ENCODE results near the gene ZFX.
"Not testable (repeated sequence)": the region's sequence is repeated elsewhere in the genome, so short reads cannot be mapped to it uniquely, and the experiment has no call there.

Gene ZFX

DNA sequence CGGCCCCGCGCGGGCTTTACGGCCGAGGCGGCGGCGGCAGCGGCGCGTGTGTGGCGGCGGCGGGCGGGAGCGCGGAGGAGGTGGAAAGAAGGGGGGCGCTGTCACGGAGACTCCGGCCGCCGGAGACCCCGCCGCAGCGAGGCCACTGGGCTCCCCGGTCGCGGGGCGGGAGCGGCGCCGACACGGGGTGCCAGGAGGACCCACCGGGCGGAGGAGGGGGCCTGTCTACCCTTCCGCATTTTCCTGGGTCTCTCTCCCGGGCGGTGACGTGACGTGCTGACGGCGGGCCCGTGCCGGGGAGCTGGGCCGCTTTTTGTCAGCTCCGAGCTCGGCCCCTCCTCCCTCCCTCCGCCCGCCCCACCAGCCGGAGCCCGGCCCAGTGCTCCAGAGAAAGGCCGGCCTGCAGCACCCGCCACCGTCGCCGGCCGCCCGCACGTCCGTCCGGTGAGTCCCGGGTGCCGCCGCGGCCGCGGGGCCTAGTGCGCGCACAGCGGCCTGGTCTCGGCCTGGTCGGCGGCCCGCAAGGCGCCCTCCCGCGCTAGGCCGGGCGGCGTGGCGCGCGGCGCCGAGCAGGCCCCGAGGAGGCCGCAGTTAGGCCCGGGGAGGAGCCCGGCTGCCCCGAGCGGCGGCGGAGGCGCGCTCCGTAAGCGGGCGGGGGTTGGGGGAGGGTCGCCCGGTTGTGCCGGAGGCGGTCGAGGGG is at the start of gene ZFX:
TSS of gene ZFX (plus strand) at position 379 of the 700 bp plus-strand sequence. CDS start 23,014 bp downstream, outside the sequence.
- DNase-seq (ENCODE audit: low spot score): peak; percentile 63

DNA sequence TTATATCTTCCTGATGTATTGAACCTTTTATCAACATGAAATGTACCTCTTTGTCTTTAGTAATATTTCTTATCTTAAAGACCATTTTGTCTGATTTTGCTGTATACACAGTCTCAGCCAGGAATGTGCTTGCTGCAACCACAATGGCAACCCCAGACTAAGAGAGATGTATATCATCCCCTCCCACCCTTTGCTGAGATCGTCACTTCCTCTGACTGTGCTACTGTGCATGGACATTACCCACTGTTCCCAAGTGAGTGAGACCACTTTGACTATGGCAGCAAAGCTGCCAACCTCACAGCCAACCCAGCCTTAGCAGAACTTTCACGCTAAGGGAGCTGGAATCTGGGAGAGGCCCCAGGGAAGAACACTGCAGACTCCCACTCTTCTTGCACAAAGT is 48.8 kb upstream of the ZFX start:
- no peak for DNase-seq (ENCODE audit: low spot score)

DNA sequence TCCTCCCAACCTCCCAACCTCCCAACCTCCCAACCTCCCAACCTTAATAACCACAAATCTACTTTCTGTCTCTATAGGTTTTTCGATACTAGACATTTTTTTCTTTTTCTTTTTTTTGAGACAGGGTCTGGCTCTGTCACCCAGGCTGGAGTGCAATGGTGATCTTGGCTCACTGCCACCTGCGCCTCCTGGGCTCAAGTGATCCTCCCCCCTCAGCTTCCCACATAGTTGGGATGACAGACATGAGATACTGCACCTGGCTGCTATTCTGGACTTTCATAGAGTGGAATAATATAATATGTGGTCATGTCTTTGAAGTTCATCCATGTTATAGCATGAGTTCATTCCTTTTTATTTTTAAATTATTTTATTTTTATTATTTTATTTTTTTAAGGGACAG is 39.5 kb upstream of the ZFX start:
- no peak for DNase-seq (ENCODE audit: low spot score)

DNA sequence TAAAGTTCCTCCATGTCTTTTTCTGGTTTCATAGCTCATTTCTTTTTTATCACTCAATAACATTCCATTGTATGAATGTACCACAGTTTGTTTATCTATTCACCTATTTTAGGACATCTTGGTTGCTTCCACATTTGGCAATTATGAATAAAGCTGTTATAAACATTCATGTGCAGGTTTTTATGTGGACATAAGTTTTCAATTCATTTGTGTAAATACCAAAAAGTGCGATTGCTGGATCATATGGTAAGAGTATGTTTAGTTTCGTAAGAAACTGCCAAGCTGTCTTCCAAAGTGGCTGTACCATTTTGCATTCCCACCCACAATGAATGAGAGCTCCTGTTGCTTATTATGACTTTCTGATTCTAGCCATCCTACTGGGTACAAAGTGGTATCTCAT is 36.3 kb upstream of the ZFX start:
- no peak for DNase-seq (ENCODE audit: low spot score)

DNA sequence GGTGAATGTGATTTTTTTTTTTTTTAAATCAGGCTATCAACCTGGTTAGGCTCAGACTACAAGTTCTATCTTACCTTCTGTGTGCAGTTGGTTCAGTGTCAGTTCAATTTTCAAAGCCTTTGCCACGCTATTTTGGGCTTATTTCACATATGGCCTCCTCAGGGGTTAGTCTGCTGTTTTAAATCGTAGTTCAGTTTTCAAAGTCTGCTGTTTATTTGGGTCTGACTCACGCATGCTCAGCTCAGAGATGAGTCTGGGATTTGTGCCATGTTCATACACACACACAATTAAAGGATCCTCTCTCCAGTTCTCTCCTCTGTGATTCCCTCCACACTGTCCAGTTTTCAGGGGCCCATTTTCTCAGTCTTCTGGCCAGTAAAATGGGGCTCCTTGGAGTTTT is 32.3 kb upstream of the ZFX start:
- DNase-seq (ENCODE audit: low spot score): no peak

DNA sequence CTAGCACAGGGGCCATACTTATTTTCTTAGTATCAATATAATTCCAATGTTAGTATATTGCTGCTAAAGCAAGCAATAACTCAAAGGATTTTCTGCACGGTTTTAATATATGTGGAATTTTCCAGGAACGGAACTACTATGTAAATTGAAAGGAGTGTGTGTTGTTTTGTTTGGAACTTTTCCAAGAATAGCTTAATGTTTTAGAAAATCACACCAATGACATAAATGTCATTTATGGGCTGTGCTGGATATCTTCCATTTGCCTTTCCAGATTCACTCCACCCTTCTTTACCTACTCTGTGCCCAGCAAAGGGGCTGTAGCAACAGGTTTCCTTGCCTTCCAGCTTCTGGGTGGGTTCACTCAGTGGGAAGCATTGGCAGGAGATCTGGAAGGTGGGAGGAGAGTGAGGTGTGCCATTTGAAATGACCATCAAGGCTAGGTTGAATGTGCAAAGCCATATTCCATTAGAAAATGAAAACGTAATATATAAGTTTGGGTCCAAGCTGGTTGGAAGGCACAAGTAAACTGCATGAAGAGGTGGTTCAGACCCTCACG is 25.2 kb upstream of the ZFX start:
- no peak for DNase-seq (ENCODE audit: low spot score)

DNA sequence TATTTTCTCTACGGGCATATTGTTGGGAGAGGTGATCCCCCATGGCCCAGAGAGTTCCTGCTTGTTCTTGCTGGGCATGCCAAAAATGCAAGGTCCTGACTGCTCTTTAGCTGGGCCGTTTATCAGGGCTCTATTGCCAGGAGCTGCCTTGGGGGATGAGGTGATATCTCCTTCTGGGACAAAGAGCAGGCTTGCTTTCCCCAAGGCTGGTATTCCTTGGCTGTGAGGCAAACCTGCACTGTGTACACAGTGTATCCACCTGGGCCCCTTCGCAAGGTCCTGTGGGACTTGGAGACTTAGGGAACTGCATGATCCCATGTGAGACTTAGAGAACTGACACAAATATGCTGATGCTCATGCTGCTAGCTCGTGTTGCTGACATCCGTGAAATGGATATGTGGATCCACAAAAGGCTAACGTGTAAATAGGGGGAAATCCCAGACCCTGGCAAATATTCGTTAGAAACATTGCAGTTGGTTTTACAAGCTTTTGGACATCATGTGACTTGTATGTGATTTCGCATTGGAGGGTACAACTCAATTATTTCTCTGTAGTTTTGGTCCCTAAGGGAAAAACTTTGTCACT is 24.4 kb upstream of the ZFX start:
- DNase-seq (ENCODE audit: low spot score): no peak

DNA sequence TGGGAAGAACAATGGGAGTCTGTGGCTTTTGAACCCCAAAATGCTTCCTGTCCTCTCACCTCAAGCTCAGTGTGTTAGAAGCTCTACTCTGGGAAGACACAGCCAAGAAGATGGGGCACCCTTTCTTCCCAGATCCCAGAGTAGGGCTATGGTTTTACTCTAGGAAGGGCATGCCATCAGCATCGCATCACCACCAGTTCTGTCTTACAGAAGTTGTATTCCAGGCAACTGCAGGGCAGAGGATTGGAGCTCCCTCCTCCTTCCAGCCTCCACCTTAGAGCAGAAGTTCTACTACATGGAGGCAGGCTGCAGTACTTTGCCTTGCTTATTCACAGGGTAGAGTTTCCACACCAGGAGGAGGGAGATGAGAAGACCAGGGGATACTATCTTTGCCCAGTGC is 18.1 kb upstream of the ZFX start:
- no peak for DNase-seq (ENCODE audit: low spot score)

DNA sequence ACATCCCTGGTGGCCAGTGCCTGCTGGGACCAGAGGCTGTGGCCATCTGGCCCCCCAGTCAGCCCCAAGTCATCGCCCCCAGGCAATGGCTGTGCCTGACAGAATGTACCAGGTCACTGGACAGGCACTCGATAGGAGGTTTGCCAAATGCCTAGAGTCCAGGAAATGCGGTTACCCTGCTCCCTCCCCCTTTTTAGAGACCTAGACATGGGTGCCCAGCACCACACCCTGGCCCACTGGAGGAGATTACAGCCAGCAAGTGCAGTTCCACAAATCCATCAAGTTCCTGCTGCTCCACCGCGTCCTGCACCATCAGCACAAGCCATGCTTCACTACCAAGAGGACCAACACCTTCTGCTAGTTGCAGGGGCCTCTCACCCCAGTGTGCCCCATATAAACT is 16.2 kb upstream of the ZFX start:
- DNase-seq (ENCODE audit: low spot score): no peak

DNA sequence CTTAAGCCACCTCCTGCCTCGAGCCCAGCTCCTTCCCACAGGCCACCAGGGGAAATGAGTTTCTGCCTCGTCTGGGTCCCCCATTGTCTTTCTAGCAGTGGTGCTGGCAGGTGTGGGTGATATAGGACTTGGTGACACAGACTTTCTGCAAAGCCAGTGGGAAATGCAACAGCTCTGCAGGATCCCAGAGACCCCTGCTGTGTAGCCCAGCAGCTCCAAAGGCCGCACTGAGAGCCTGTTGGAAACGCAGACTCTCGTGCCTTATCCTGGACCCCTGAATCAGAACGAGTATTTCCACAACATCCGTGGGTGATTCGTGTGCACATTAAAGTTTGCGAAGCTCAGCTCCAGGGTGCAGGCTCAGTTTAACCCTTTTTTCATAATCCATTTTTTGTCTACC is 13.8 kb upstream of the ZFX start:
- DNase-seq (ENCODE audit: low spot score): not testable (repeated sequence)

DNA sequence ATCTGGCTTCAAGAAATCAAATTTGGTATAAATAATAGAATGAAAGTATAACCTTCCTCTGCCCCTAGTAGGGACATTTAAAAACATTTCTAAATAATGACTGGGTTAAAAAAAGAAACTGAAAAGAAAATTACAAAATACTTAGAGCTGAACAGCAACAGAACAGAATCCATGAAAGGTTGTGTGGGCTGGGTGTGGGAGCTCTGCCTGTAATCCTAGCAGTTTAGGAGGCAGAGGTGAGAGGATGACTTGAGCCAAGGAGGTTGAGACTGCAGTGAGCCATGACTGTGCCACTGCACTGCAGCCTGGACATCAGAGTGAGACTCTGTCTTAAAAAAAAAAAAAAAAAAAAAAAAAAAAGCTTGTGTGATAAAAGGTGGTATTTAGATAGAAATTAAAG is 12.3 kb upstream of the ZFX start:
- no peak for DNase-seq (ENCODE audit: low spot score)

DNA sequence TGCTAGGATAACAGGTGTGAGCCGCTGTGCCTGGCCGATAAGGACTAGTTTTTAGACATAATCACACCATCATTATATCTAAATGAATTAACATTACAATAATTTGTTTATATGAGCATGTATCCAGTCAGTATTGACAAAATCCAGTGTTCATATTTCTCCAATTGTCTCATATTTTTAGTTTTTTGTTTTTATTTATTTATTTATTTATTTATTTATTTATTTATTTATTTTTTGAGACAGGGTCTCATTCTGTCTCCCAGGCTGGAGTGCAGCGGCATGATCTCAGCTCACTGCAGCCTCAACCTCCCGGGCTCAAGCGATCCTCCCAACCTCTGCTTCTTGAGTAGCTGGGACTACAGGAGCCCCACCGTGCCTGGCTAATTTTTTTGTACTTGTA is 5.5 kb upstream of the ZFX start:
- not testable (repeated sequence) for DNase-seq (ENCODE audit: low spot score)

DNA sequence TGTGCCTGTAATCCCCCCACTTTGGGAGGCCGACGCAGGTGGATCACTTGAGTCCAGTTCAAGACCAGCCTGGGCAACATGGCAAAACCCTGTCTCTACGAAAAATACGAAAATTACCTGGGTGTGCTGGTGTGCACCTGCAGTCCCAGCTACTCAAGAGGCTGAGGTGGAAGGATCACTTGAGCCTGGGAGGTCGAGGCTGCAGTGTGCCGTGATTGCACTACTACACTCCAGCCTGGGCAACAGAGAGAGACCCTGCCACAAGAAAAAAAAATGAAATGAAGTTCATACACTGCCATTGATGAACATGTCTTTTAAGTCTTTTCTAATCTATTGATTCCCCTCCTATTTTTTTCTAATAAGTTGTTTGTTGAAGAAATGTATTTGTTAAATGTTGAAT is 5.0 kb upstream of the ZFX start:
- DNase-seq (ENCODE audit: low spot score): no peak

DNA sequence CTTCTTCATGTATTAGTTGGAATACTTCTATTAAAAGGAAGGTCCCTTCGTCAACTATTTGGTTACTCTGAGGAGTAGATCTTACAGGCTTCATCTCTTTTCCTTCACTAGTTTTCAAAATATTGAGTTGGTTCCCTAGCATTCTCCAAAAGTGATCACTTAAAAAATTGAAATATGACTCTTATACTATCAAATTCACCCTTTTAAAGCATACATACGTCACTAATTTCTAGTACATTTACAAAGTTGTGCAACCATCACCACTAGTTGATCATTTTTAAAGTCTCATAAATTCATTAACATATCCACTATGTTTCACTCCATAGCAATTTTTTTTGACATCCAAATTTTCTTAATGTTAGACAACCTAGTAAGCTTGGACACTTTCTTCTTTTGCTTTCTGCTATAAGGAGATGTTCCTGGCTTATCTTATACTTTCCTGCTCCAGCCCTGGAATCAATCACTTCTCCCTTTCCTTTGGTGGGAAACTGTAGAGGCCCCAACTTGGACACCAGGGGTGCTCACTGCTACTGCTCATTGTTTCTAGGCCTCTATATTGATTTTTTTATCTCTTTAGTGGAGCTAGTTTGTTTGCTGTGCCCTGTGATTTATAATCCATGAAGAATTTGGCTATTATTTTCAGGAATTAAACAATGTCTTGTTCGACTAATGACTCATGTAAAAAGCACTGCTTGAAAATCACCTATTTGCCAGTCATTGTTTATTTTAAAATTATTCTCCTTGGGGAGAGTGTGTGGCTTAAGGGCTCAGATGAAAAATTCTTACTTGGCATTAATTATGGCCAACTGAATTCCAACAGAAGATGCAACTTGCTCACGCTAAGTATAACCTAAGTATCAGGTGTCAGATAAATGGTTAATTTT is 4.0 kb upstream of the ZFX start:
- DNase-seq (ENCODE audit: low spot score): no peak

DNA sequence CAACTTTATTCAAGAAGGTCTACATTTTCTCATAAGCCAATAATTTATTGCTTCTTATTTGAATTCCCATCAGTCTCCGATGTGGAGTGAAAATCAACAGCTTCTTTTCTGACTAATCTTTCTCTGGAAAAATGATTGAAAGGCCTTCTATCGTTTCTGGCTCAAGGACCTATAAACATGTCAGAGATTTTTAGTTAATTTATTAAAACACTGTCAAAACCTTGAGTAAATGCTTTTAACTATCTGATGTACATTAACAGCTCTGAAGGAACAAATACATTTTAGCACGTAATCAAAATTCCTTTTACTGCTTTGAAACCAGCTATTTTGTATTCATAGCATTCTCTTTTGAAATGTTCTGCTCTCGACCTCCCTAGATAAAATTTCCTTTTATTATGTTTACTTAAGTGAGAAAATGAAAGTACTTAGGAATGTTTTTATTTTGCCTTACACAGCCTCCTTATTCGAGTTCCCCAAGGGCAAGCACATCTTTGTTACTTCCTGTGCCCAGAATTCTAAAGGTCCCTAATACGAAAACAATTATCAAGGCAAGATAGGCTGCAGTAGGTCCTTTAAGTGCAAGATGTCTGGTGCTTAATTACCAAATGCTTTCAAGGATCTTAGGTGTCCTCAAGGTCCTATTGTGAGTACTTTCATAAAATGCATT is 3.1 kb upstream of the ZFX start:
- no peak for DNase-seq (ENCODE audit: low spot score)

DNA sequence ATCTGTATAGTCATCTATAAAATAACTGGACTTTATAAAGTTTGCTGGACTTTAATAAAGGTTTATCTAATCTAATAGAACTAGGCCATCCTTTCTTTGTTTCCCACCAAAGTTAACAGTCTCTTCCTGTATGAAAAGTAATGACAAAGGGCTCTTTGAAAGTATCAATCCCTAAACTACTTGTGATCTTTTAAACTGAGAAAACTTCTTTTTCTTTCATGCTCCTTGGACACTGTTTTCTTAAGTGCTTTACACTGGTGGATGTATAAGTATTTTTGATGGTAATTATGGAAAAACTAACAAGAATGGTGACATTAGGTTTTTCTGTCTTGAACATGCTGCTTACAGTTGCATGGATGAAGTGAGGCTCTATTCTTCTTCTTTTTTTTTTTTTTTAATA is 2.4 kb upstream of the ZFX start:
- no peak for DNase-seq (ENCODE audit: low spot score)

DNA sequence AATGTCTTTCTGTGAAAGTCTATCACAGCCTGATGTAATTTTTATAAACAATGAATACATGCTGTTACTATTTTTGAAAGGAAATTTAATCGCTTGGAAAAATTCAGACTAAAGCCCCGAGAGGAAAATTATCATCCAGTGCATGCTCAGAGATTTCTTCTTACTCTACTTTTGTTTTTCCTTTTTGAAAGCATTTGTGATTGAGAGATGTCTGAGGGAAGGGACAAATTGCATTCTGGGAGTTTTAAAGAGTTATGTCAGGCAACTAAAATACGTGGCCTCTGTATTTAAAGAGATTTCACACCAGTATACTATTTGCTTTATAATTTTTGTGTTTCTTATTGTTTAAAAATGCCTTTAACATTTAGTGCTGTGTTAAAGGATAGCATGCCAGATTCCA is 1.4 kb upstream of the ZFX start:
- no peak for DNase-seq (ENCODE audit: low spot score)

DNA sequence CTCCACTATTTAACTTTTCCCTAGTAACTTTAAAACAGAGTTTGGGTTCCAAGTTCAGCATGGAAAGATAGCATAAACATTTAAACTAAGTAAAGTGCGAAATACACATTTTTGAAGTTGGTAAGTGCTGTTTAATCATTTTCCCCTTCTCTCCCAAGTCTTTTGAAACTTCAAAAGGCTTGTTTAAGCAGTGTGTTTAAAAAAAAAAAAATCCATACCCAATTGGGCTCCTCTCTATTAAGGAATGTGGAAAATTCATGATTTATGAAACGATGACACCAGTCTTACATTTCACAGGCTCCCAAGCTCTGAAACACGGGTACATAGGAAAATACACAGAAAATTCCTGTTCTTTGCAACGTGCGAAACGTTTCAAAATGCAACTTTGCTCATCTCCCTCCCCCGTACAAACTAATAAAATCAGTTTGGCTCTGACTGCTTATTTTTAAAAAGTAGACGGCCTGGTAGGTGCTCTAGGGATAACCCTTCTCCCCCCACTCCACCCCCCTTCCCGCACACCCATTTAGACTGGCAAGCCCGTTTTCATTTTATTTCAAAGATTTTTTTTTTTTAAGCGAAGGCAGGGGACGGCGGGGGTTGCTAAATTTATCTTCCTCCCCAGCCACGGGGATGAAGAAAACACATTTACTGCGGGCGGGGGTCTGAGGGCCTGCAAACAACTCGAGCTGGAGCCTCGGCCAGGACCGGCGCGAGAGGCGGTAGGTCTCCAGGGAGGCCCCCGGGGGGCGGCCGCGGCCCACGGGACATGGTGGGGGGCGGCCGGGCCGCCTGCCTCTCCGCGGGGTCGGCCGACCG is 786 bp upstream of the ZFX start:
- no peak for DNase-seq (ENCODE audit: low spot score)

DNA sequence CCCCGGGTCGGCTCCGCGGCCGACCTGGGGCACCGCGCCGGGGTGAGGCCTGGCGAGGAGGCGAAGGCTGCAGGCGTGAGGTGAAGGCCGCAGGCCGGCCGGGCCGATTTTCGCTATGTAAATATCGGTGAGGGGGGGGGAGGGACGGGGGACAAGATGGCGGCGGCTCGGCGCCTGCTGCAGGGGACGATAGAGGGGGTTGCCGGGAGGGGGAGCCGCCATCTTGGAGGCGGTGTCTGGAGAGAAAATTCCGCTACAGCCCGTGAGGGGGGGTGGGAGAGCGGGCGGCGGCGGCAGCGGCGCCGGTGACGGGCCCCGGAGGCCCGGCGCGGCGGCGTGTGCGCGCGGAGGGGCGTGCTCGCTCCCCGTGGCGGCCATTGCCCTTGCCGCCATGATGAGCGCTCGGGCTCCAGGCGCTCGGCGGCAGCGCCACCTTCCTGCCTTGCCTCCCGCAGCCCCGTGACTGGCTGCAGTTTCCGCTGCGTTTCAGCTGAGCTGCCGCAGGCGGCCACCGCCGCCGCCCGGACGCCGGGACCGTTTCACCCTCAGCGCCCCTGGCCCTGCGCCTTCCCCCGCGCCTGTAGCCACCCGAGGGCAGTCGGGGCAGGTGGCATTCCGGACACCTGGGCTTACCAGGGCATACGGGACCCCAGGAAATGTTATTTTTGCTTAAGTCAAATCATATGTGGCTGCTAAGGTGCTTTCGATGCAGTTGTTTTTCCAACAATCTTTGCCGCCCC is 692 bp downstream of the ZFX start:
- peak; percentile 87 for DNase-seq (ENCODE audit: low spot score)

DNA sequence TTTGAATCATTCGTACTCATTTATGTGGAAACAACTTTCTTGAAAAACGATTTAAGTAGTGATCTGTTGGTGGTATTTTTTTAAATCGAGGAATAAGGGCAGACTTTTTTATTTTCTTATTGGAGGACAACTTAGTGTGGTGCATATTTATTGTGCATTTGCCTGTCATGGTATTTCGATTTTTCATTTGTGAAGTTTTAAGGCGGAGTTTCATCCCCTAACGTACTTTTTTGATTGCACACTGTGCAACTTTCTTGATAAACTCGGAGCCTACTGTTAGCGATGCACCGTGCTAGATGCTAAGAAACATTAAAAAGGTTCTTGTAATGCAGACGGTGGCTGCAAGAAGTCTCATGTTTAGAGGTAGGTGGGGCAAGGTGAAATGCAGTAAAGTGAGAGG is 1.4 kb downstream of the ZFX start:
- DNase-seq (ENCODE audit: low spot score): no peak

DNA sequence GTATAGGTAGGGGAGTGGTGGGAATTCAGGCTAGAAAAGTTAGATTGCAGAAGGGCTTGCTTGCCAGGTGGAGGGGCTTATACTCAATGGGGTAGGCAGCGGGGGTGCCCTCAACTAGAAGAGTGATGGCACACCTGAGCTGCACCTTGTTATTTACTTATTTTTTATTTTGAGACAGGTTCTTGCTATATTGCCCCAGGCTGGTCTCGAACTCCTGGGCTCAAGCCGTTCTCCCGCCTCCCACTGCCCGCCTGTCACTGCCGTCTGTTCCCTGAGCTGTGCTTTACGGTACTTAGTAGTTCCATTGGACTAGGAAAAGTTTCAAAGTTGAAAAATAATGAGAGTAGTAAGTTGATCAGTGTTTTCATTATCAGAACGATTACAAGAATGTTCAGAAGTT is 2.0 kb downstream of the ZFX start:
- DNase-seq (ENCODE audit: low spot score): no peak
